Transverse colon (tissue), 3 donors: Measurements from ENCODE around the gene FASTKD1.

ENCODE experiments used
- CTCF ChIP-seq, 5 experiments: fragments of 200-600 bp in 3 of 5; fragments of 450-650 bp in 2 of 5; sonication (generic) in 3 of 5; IDR thresholded peaks; 1 replicate in 2 of 5; 2 replicates in 3 of 5; pipeline ENCODE4 v1.5.1; 2016 to 2017; ENCODE audit warnings: antibody characterized with exemption in 5 of 5, inconsistent platforms in 3 of 5, mild to moderate bottlenecking in 2 of 5, moderate library complexity in 1 of 5
- POLR2A ChIP-seq: fragments of 450-650 bp; IDR thresholded peaks from one replicate; pipeline ENCODE4 v1.6.1; 2016; ENCODE audit warnings: antibody characterized with exemption, mild to moderate bottlenecking, moderate library complexity

- TF ChIP-seq CTCF (IDR thresholded peaks at IDR 0.05) = no peak
- no peak for TF ChIP-seq POLR2A
Measured at GRCh38 chr2:169583518-169583917, 9.9 kb upstream of the FASTKD1 start.
